NT2/D1 (cell line): Measurements from ENCODE around the gene S100A8.

Source experiments
- SUZ12 ChIP-seq: IDR thresholded peaks from 2 replicates; pipeline ENCODE4 v1.6.1; 2011; ENCODE audit not compliant: insufficient read length, insufficient read depth; ENCODE audit errors: extremely low read depth
- YY1 ChIP-seq: IDR thresholded peaks from 2 replicates; pipeline ENCODE4 v1.6.1; 2011; ENCODE audit not compliant: insufficient read length, insufficient read depth
- ZNF274 ChIP-seq: IDR thresholded peaks from 2 replicates; pipeline ENCODE4 v1.6.1; 2011; ENCODE audit warnings: mild to moderate bottlenecking, low read depth, low read length

DNA sequence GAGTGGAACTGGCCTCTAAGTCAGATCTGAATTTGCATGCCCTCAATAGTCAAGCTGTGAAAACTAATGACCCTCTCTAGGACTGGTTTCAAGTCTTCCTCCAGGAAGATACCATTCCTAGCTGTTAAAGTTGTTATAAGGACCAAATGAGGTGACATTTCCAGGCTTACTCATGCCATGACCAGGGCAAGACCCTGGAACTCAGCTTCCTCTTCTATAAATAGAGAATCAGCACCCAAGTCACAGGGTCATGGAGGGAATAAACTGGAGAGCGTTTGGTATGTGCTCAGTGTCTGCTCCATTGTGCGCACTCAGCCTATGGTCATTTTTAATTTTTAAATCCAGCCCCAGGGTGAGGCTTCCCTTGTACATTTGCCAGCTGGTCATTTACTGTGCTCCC, 30.7 kb downstream of the S100A8 start:
- no peak for TF ChIP-seq YY1
- TF ChIP-seq SUZ12 = no peak
- no peak for TF ChIP-seq ZNF274
